ENCODE measurements around the gene CLIC3.
"Not testable (repeated sequence)": the region's sequence is repeated elsewhere in the genome, so short reads cannot be mapped to it uniquely, and the experiment has no call there.

CLIC3 gene

GRCh38 chr9:137034039-137034708 is 37.8 kb upstream of the CLIC3 start:
- TF ChIP-seq, protein P1, sequence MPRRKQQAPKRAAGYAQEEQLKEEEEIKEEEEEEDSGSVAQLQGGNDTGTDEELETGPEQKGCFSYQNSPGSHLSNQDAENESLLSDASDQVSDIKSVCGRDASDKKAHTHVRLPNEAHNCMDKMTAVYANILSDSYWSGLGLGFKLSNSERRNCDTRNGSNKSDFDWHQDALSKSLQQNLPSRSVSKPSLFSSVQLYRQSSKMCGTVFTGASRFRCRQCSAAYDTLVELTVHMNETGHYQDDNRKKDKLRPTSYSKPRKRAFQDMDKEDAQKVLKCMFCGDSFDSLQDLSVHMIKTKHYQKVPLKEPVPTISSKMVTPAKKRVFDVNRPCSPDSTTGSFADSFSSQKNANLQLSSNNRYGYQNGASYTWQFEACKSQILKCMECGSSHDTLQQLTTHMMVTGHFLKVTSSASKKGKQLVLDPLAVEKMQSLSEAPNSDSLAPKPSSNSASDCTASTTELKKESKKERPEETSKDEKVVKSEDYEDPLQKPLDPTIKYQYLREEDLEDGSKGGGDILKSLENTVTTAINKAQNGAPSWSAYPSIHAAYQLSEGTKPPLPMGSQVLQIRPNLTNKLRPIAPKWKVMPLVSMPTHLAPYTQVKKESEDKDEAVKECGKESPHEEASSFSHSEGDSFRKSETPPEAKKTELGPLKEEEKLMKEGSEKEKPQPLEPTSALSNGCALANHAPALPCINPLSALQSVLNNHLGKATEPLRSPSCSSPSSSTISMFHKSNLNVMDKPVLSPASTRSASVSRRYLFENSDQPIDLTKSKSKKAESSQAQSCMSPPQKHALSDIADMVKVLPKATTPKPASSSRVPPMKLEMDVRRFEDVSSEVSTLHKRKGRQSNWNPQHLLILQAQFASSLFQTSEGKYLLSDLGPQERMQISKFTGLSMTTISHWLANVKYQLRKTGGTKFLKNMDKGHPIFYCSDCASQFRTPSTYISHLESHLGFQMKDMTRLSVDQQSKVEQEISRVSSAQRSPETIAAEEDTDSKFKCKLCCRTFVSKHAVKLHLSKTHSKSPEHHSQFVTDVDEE (CRISPR knock-in tag; IDR thresholded peaks at IDR 0.05): no peak
- TF ChIP-seq ZFP30 (CRISPR knock-in tag; IDR thresholded peaks at IDR 0.05) (no peak), TCF4 (CRISPR knock-in tag; IDR thresholded peaks at IDR 0.05; ENCODE audit: borderline replicate concordance) (no peak), CREB5 (CRISPR knock-in tag; IDR thresholded peaks at IDR 0.05; ENCODE audit: low read depth) (no peak), PATZ1 (CRISPR knock-in tag; IDR thresholded peaks at IDR 0.05; ENCODE audit: borderline replicate concordance) (no peak), ZNF70 (CRISPR knock-in tag; IDR thresholded peaks at IDR 0.05) (no peak), ZNF565 (CRISPR knock-in tag; conservative IDR thresholded peaks at IDR 0.05; ENCODE audit: low read depth) (no peak), PPARA (CRISPR knock-in tag; IDR thresholded peaks at IDR 0.05; ENCODE audit: borderline replicate concordance) (no peak), CSDC2 (CRISPR knock-in tag; IDR thresholded peaks at IDR 0.05) (no peak), SNAI2 (CRISPR knock-in tag; IDR thresholded peaks at IDR 0.05) (no peak), ESRRG (CRISPR knock-in tag; IDR thresholded peaks at IDR 0.05) (no peak), ISL1 (CRISPR knock-in tag; IDR thresholded peaks at IDR 0.05) (no peak), ZC3H10 (CRISPR knock-in tag; IDR thresholded peaks at IDR 0.05) (no peak), GLIS3 (CRISPR knock-in tag; IDR thresholded peaks at IDR 0.05) (no peak), TOX (CRISPR knock-in tag; IDR thresholded peaks at IDR 0.05; ENCODE audit: borderline replicate concordance) (no peak), ARNTL (CRISPR knock-in tag; IDR thresholded peaks at IDR 0.05; ENCODE audit: borderline replicate concordance, low read depth) (no peak), RARB (CRISPR knock-in tag; IDR thresholded peaks at IDR 0.05) (no peak), ZFP3 (CRISPR knock-in tag; IDR thresholded peaks at IDR 0.05) (no peak), OSR1 (CRISPR knock-in tag; IDR thresholded peaks at IDR 0.05) (no peak)
- TF ChIP-seq, protein P2, sequence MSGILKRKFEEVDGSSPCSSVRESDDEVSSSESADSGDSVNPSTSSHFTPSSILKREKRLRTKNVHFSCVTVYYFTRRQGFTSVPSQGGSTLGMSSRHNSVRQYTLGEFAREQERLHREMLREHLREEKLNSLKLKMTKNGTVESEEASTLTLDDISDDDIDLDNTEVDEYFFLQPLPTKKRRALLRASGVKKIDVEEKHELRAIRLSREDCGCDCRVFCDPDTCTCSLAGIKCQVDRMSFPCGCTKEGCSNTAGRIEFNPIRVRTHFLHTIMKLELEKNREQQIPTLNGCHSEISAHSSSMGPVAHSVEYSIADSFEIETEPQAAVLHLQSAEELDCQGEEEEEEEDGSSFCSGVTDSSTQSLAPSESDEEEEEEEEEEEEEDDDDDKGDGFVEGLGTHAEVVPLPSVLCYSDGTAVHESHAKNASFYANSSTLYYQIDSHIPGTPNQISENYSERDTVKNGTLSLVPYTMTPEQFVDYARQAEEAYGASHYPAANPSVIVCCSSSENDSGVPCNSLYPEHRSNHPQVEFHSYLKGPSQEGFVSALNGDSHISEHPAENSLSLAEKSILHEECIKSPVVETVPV (CRISPR knock-in tag; IDR thresholded peaks at IDR 0.05): no peak
- no peak for ATAC-seq

GRCh38 chr9:137033481-137033880 is 37.1 kb upstream of the CLIC3 start:
- ATAC-seq: not testable (repeated sequence)

DNA sequence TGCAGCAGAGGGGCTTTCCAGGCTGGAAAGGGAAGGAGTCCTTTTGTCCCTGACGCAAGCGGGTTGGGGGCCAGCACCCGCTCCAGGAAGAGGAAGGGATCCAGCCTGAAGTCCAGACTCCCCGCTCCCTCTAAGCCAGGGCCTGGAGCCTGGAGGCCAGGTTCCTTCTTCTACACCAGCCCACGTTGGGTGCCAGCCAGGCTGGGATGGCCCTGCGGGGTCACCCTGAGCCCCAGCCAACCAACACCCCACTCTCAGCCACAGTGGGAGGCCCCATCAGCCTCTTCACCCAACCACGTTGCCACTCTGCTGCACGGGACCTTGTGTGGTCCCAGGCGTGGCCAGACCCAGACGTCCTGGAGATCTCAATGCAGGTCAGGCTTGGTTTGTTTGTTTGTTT is 36.5 kb upstream of the CLIC3 start:
- no peak for TF ChIP-seq RARB (CRISPR knock-in tag; IDR thresholded peaks at IDR 0.05)

DNA sequence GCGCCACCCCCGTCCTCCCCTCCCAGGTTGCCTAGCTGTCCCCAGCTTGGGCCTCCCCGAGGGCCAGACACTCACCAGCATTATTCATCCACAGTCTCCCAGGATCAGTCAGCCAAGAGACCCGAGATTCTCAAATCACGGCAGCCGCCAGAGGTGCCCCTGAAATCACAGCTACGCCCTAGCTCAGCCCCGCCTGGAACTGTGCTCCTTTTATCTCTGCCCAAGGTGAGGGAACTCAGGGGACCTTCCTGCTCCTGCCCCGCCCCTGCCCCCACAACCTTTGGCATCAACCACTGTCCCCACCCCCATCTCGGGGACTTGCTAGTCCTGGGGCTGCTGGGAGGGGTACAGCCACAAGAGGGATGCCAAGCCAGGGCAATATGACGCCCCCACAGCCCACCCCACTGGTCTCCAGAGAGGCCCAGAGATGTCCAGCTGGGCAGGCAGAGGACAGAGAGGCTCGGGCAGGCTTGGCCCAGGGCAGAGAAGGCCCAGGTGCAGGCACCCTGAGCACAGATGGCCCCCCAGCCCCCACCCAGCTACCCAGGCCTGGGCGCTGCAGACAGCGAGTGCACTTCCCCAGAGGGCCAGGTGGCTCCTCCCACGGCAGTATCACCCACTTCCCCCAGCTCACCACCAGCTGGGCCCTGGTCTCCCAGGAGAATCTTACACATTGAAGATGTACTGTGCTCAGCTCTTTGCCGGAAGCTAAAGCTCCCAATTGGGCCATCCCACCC is 35.7 kb upstream of the CLIC3 start, which contains the start of gene FUT7:
FUT7 (minus strand) TSS at position 185 of the 737 bp plus-strand sequence; CDS start at position 88, 97 bp downstream.
- TF ChIP-seq ISL1 (CRISPR knock-in tag; IDR thresholded peaks at IDR 0.05) (no peak), ZC3H10 (CRISPR knock-in tag; IDR thresholded peaks at IDR 0.05) (no peak), ESRRG (CRISPR knock-in tag; IDR thresholded peaks at IDR 0.05) (no peak), SNAI2 (CRISPR knock-in tag; IDR thresholded peaks at IDR 0.05) (no peak), BACH2 (CRISPR knock-in tag; IDR thresholded peaks at IDR 0.05; ENCODE audit: borderline replicate concordance) (no peak), ZNF8 (CRISPR knock-in tag; IDR thresholded peaks at IDR 0.05) (no peak), CSDC2 (CRISPR knock-in tag; IDR thresholded peaks at IDR 0.05) (no peak), ZFP3 (CRISPR knock-in tag; IDR thresholded peaks at IDR 0.05) (no peak), PATZ1 (CRISPR knock-in tag; IDR thresholded peaks at IDR 0.05; ENCODE audit: borderline replicate concordance) (no peak), TCF4 (CRISPR knock-in tag; IDR thresholded peaks at IDR 0.05; ENCODE audit: borderline replicate concordance) (no peak)
- TF ChIP-seq, protein P1 (CRISPR knock-in tag; IDR thresholded peaks at IDR 0.05): no peak
- ATAC-seq: no peak

More for the DNA sequence above, 36.5 kb upstream of the CLIC3 start:
- no peak for ATAC-seq
